Endodermal cell (in vitro differentiated cells): ENCODE data around the gene USP13. TPM values are rescaled to one million over a fixed set of nuclear protein-coding genes. Genes with fewer than 3 reads are reported as not detected.
A peak's percentile ranks its signal among the peaks of the same experiment; 100 is the strongest.

ENCODE experiments used
- DNase-seq: peaks from one replicate; pipeline ENCODE4 v3.0.0-alpha.2; 2017
- H3K27ac ChIP-seq: 2 replicates; pipeline ENCODE4 v1.5.1; 2013; ENCODE audit warnings: mild to moderate bottlenecking, low read depth, low read length, moderate library complexity
- H3K27me3 ChIP-seq: 2 replicates; pipeline ENCODE4 v1.6.1; 2013; ENCODE audit warnings: mild to moderate bottlenecking, low read length, moderate library complexity; ENCODE audit not compliant: insufficient read depth, control insufficient read depth, poor library complexity, severe bottlenecking
- H3K36me3 ChIP-seq: 2 replicates; pipeline ENCODE4 v1.7.0; 2013; ENCODE audit warnings: mild to moderate bottlenecking, low read length, moderate library complexity; ENCODE audit not compliant: control insufficient read depth, insufficient read depth
- H3K4me1 ChIP-seq: one replicate; pipeline ENCODE4 v1.7.0; 2013; ENCODE audit warnings: low read length; ENCODE audit not compliant: control insufficient read depth, insufficient read depth
- H3K4me3 ChIP-seq: 2 replicates; pipeline ENCODE4 v1.5.1; 2013; ENCODE audit warnings: mild to moderate bottlenecking, low read length, moderate library complexity
- H3K9ac ChIP-seq: 2 replicates; pipeline ENCODE4 v1.6.1; 2013; ENCODE audit warnings: mild to moderate bottlenecking, low read length, moderate library complexity; ENCODE audit not compliant: poor library complexity, severe bottlenecking; ENCODE audit errors: extremely low read depth
- H3K9me3 ChIP-seq: 2 replicates; pipeline ENCODE4 v1.6.1; 2013; ENCODE audit warnings: mild to moderate bottlenecking, low read length, moderate library complexity; ENCODE audit not compliant: control insufficient read depth
- H3K27ac Mint-ChIP-seq: 2 replicates; pipeline ENCODE4 v1.8.0; 2020; ENCODE audit warnings: mixed read lengths
- H3K27me3 Mint-ChIP-seq: 2 replicates; pipeline ENCODE4 v1.8.0; 2021; ENCODE audit warnings: mild to moderate bottlenecking, mixed read lengths; ENCODE audit not compliant: insufficient read depth
- H3K36me3 Mint-ChIP-seq: 2 replicates; pipeline ENCODE4 v1.8.0; 2020; ENCODE audit warnings: low read depth, mixed read lengths
- H3K4me1 Mint-ChIP-seq: 2 replicates; pipeline ENCODE4 v1.8.0; 2020; ENCODE audit warnings: mixed read lengths
- H3K4me3 Mint-ChIP-seq: 2 replicates; pipeline ENCODE4 v1.8.0; 2020; ENCODE audit warnings: mild to moderate bottlenecking, moderate library complexity, mixed read lengths
- H3K9me3 Mint-ChIP-seq: 2 replicates; pipeline ENCODE4 v1.8.0; 2020; ENCODE audit warnings: mild to moderate bottlenecking, mixed read lengths
- WGBS, 2 experiments: methylation state at CpG; one replicate each; pipeline versions ENCODE4 v1.1.5 to v1.1.7; 2013; ENCODE audit warnings: missing lambda C conversion rate in 2 of 2, mixed read lengths in 1 of 2; ENCODE audit not compliant: insufficient coverage in 1 of 2, insufficient read length in 1 of 2; 5-methylcytosine and 5-hydroxymethylcytosine counted together
- total RNA-seq, 2 donors: library from RNA; stranded (reverse); fragmentation: NEBNext Ultra II Directional in 1 of 2; extraction: Animal tissue kit (Norgen Biotek cat#: 25700) in 1 of 2; gene quantifications; 2 replicates in 1 of 2; 3 replicates in 1 of 2; pipeline ENCODE4 v1.2.1, GENCODE V29; 2021
- TF ChIP-seq, protein P1 (sequence below): fragments of 200-600 bp; sonication (generic); conservative IDR thresholded peaks from 2 replicates; pipeline ENCODE4 v1.5.0; 2021; ENCODE audit warnings: antibody characterized with exemption, mild to moderate bottlenecking

USP13 gene
- total RNA-seq, 2 donors from 2014 or later: 24.7 to 25.5 TPM

DNA sequence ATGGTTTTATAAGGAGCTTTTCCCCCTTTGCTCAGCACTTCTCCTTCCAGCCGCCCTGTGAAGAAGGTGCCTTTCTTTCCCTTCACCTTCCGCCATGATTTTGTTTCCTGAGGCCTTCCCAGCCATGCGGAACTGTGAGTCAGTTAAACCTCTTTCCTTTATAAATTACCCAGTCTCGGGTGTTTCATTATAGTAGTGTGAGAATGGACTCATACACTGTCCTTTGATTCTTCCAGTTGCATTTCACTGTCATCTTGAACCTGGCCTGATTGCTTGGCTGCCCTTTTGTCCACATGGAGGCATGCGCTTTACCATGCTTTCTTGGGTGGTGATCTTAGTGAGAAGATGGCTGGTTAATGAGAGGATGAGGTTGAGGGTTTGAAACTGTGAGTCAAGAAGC lies 23.2 kb downstream of the USP13 start:
- Histone ChIP-seq H3K27ac (no peak overlapping the region), H3K9me3 (no peaks in the 10 kb centered on the region), H3K36me3 (no peaks in the 10 kb centered on the region), H3K4me1 (peaks cover 3% of the 10 kb centered on the region), H3K4me3 (no peak overlapping the region), H3K27me3 (no peaks in the 10 kb centered on the region), H3K9ac (no peak overlapping the region)
- H3K27ac Mint-ChIP-seq: no peak overlapping the region
- H3K36me3 Mint-ChIP-seq: peaks cover 13% of the 10 kb centered on the region
- WGBS, 2 experiments: 94 to 100% methylated on average over 1 to 5 of the region's 5 CpGs
- no peaks in the 10 kb centered on the region for H3K27me3 Mint-ChIP-seq
- TF ChIP-seq, protein P1, sequence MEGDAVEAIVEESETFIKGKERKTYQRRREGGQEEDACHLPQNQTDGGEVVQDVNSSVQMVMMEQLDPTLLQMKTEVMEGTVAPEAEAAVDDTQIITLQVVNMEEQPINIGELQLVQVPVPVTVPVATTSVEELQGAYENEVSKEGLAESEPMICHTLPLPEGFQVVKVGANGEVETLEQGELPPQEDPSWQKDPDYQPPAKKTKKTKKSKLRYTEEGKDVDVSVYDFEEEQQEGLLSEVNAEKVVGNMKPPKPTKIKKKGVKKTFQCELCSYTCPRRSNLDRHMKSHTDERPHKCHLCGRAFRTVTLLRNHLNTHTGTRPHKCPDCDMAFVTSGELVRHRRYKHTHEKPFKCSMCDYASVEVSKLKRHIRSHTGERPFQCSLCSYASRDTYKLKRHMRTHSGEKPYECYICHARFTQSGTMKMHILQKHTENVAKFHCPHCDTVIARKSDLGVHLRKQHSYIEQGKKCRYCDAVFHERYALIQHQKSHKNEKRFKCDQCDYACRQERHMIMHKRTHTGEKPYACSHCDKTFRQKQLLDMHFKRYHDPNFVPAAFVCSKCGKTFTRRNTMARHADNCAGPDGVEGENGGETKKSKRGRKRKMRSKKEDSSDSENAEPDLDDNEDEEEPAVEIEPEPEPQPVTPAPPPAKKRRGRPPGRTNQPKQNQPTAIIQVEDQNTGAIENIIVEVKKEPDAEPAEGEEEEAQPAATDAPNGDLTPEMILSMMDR: no peak
- H3K4me1 Mint-ChIP-seq: peaks cover 10% of the 10 kb centered on the region
- no peaks in the 10 kb centered on the region for H3K9me3 Mint-ChIP-seq
- no peak overlapping the region for H3K4me3 Mint-ChIP-seq
- no peak for DNase-seq

DNA sequence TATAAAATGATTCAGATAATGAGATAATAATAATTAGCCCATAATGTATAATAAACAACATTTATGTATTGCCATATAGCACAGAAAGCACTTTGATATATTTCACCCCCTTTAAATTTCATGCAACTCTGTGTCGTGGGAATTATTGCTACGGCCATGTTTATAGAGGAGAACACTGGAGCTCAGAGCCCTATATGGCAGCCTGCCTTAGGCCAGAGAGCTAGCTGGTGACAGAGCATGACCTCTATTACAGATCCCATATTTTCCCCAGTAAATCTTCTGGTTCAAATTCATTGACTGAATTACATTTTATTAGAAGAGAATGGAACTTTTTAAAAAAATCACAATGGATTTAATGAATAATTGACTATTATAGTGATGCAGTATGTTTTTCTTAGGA lies 25.0 kb downstream of the USP13 start:
- no peaks in the 10 kb centered on the region for H3K27me3 Mint-ChIP-seq
- no peak overlapping the region for H3K9ac ChIP-seq
- H3K9me3 Mint-ChIP-seq: no peaks in the 10 kb centered on the region
- peaks cover 19% of the 10 kb centered on the region for H3K4me1 Mint-ChIP-seq
- TF ChIP-seq, protein P1: no peak
- no peak overlapping the region for H3K4me3 ChIP-seq
- 90 to 94% methylated on average over 2 of the region's 2 CpGs for WGBS, 2 experiments
- no peak overlapping the region for H3K27ac ChIP-seq
- no peaks in the 10 kb centered on the region for H3K9me3 ChIP-seq
- peaks cover 10% of the 10 kb centered on the region for H3K4me1 ChIP-seq
- H3K4me3 Mint-ChIP-seq: no peak overlapping the region
- no peak overlapping the region for H3K27ac Mint-ChIP-seq
- H3K36me3 ChIP-seq: no peaks in the 10 kb centered on the region
- H3K27me3 ChIP-seq: no peaks in the 10 kb centered on the region
- H3K36me3 Mint-ChIP-seq: peaks cover 13% of the 10 kb centered on the region
- DNase-seq: no peak

DNA sequence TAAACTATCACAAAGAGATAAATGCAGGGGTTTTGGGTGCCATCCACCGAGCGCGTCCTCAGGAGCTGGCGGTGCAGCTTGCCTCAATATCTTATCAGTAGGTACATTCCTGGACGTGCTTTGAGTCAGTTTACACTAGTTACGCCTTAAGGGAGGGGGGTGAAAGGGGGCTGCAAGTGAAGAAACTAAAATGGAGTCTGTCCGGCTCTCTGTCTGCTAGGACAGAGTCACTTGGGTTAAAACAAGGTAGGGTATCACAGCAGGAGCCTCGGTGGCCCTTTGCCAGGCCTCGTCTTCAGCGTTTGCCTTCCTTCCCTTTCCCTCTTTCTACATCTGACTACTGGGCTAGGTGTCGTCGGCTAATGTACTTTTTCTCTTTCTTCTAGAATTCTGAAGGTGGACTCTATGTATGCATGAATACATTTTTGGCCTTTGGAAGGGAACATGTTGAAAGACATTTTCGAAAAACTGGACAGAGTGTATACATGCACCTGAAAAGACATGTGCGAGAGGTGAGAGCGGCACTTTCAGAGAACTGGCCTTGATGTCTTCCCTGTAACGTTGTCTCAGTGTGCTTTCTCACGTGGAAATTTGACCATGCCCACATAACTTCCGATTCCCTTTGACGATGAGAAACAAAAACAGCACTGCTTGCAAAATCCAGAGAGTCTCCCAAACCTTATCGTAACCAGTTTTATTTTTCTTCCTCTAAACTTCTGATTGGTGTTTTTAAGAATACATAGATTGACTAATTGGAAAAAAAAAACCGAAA lies 28.8 kb downstream of the USP13 start:
- WGBS, 2 experiments: 86 to 89% methylated on average over 18 to 21 of the region's 21 CpGs
- Histone ChIP-seq H3K4me3 (no peak overlapping the region), H3K4me1 (peaks cover 10% of the 10 kb centered on the region), H3K36me3 (no peaks in the 10 kb centered on the region), H3K9me3 (no peaks in the 10 kb centered on the region), H3K27ac (no peak overlapping the region), H3K27me3 (no peaks in the 10 kb centered on the region), H3K9ac (peak overlapping the region; percentile 15)
- TF ChIP-seq, protein P1: no peak
- Mint-ChIP-seq H3K4me1 (peaks cover 23% of the 10 kb centered on the region), H3K9me3 (no peaks in the 10 kb centered on the region), H3K36me3 (peaks cover 15% of the 10 kb centered on the region), H3K27me3 (no peaks in the 10 kb centered on the region), H3K27ac (peak overlapping the region; percentile 88), H3K4me3 (no peak overlapping the region)
- peak; percentile 19 for DNase-seq
